Measurements from ENCODE around the gene CRYAA. TPM values are rescaled to one million over a fixed set of nuclear protein-coding genes. Genes with fewer than 3 reads are reported as not detected.

CRYAA gene
- total RNA-seq, 5 donors from 2014 or later (not counting 1 experiment from before 2014, with no cell fraction given) = not detected

DNA sequence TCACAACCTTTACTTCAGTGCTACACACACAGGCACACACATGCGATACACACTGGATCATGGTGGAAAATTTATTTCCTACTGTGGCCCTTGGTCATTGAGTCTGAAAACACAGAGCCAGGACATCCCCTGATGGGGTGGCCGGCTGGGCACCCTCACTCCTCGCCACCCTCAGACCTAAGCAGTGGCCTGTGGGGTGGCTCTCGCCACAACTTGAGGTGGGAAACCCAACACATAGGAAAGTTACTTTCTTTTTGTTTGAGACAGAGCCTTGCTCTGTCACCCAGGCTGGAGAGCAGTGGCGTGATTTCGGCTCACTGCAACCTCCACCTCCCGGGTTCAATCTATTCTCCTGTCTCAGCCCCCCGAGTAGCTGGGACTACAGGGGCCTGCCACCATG lies 19.4 kb downstream of the CRYAA start:
- Mint-ChIP-seq H3K9me3 (no peaks in the 10 kb centered on the region), H3K27ac (no peak overlapping the region), H3K27me3 (peaks cover 0 to 4% of the 10 kb centered on the region in 2 donors), H3K4me3 (no peak overlapping the region), H3K4me1 (peaks cover 4 to 18% (median 11%) of the 10 kb centered on the region in 3 donors), H3K36me3 (peaks cover 10% of the 10 kb centered on the region)
- Histone ChIP-seq H3K27ac (ENCODE audit: low read length) (no peak overlapping the region), H3K9me3 (no peaks in the 10 kb centered on the region), H3K4me3 (ENCODE audit: control insufficient read depth in 1 of 2, extremely low read depth in 1 of 2, low read length in 1 of 2) (no peak overlapping the region), H3K36me3 (ENCODE audit: control insufficient read depth in 2 of 2, extremely low read depth in 1 of 2, insufficient read depth in 1 of 2, low read length in 1 of 2) (no peaks in the 10 kb centered on the region), H3K4me1 (ENCODE audit: control insufficient read depth in 1 of 2, extremely low read depth in 1 of 2, insufficient read depth in 2 of 2, low read length in 2 of 2) (no peaks in the 10 kb centered on the region), H3K27me3 (replicated peaks in 1 of 2; ENCODE audit: control insufficient read depth in 2 of 2, extremely low read depth in 1 of 2, insufficient read depth in 2 of 2, low read length in 1 of 2) (peaks cover 0 to 12% of the 10 kb centered on the region in 2 experiments)
- peak in 1 of 35 experiments; percentile 2 for DNase-seq
- ATAC-seq (replicated peaks in 1 of 4) = no peak
- WGBS (ENCODE audit: insufficient coverage) = no CpG with 5 or more reads among the region's 8 CpGs
- ChIA-PET CTCF (interaction anchor here in 1 of 2 donors (0.6 kb wide), 1 partner anchor 1212 kb away, joined by 3 read pairs; no protein-coding TSS in a partner anchor), POLR2A (no interaction called here)

DNA sequence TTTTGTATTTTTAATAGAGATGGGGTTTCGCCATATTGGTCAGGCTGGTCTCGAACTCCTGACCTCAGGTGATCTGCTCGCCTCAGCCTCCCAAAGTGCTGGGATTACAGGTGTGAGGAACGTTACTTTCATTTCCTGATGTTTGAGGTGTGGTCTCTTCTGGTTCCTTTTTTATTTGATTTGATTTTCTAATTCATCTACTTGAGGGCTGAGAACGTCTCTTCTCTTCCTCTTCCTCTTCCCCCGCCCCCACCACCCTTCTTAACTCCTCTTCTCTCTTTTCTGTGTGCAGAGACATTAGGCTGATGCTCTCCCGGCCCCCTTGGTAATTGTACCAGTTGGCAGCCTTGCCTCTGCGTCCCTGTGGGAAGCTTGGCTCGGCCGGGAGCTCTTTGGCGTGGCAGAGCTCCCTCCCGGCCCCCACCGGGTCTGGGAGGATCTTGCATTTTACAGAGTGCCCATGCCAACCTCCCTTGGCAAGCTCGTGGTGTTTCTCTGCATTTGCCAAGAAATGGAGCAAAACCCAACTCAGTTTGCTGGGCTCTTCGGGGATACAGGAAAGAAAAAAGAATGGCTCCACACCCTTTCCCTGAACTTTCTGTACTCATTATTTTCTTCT lies 19.9 kb downstream of the CRYAA start:
- Mint-ChIP-seq H3K9me3 (no peaks in the 10 kb centered on the region), H3K4me1 (peaks cover 4 to 18% (median 11%) of the 10 kb centered on the region in 3 donors), H3K4me3 (peak overlapping the region in 1 of 3 donors; percentile 27), H3K27me3 (peaks cover 0 to 4% of the 10 kb centered on the region in 2 donors), H3K27ac (no peak overlapping the region), H3K36me3 (peaks cover 12% of the 10 kb centered on the region)
- ATAC-seq (replicated peaks in 1 of 4) = no peak
- Histone ChIP-seq H3K4me3 (ENCODE audit: control insufficient read depth in 1 of 2, extremely low read depth in 1 of 2, low read length in 1 of 2) (no peak overlapping the region), H3K9me3 (no peaks in the 10 kb centered on the region), H3K36me3 (ENCODE audit: control insufficient read depth in 2 of 2, extremely low read depth in 1 of 2, insufficient read depth in 1 of 2, low read length in 1 of 2) (no peaks in the 10 kb centered on the region), H3K27me3 (replicated peaks in 1 of 2; ENCODE audit: control insufficient read depth in 2 of 2, extremely low read depth in 1 of 2, insufficient read depth in 2 of 2, low read length in 1 of 2) (peaks cover 0 to 17% of the 10 kb centered on the region in 2 experiments), H3K4me1 (ENCODE audit: control insufficient read depth in 1 of 2, extremely low read depth in 1 of 2, insufficient read depth in 2 of 2, low read length in 2 of 2) (no peaks in the 10 kb centered on the region), H3K27ac (ENCODE audit: low read length) (no peak overlapping the region)
- WGBS (ENCODE audit: insufficient coverage) = 69% methylated on average over 9 of the region's 15 CpGs
- CTCF ChIA-PET = interaction anchor here in 1 of 2 donors (0.6 kb wide), 1 partner anchor 1211 kb away, joined by 3 read pairs; no protein-coding TSS in a partner anchor
- peak in 1 of 35 experiments; percentile 3 for DNase-seq
- POLR2A ChIA-PET = no interaction called here

DNA sequence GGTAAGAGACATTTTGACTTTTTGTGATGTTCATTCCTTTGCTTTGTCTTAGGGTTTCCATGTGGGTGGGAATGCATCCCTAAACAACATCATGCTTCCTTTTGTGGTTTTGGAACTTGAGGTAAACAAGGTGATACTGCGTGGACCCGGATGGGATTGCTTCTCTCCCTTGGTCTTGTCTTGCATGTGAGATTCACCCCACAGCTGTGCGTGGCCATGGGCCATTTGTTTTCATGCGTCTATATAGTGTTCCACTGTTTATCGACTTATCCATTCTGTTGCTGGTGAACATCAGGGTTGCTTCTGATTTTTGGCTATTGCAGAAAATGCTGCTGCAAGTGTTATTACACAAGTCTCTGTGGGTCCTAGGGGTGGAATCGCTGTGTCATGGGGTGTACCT lies 21.1 kb downstream of the CRYAA start:
- CTCF ChIA-PET = interaction anchor here in 1 of 2 donors (0.7 kb wide), 1 partner anchor 12 kb away, joined by 3 read pairs; no protein-coding TSS in a partner anchor

DNA sequence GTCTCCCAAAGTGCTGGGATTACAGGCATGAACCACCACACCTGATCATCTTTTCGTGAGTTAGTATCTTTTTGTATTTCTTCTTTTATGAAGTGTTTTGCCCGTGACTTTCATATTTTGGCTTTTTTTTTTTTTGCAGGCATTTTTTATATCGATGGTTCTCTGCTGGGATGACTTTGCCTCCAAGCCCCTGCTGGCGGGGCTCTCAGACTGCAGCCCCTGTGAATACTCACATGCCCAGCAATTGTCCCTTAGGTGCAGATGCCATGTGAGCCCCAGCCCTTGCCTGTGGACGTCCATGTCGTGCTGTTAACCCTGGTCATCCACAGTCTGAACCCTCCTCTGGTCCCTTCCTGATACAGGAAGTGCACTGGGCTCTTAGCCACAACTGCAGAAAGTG lies 21.7 kb downstream of the CRYAA start:
- Histone ChIP-seq H3K36me3 (ENCODE audit: control insufficient read depth in 2 of 2, extremely low read depth in 1 of 2, insufficient read depth in 1 of 2, low read length in 1 of 2) (no peaks in the 10 kb centered on the region), H3K27ac (ENCODE audit: low read length) (no peak overlapping the region), H3K27me3 (replicated peaks in 1 of 2; ENCODE audit: control insufficient read depth in 2 of 2, extremely low read depth in 1 of 2, insufficient read depth in 2 of 2, low read length in 1 of 2) (peaks cover 0 to 35% of the 10 kb centered on the region in 2 experiments), H3K4me1 (ENCODE audit: control insufficient read depth in 1 of 2, extremely low read depth in 1 of 2, insufficient read depth in 2 of 2, low read length in 2 of 2) (no peaks in the 10 kb centered on the region), H3K4me3 (ENCODE audit: control insufficient read depth in 1 of 2, extremely low read depth in 1 of 2, low read length in 1 of 2) (no peak overlapping the region), H3K9me3 (no peaks in the 10 kb centered on the region)
- WGBS (ENCODE audit: insufficient coverage) = 82% methylated on average over 6 of the region's 6 CpGs
- no peak for DNase-seq
- H3K27me3 Mint-ChIP-seq = peaks cover 0 to 14% of the 10 kb centered on the region in 2 donors
- CTCF ChIA-PET = interaction anchor here in 1 of 2 donors (0.7 kb wide), 1 partner anchor 12 kb away, joined by 3 read pairs; no protein-coding TSS in a partner anchor
- no peak overlapping the region for H3K27ac Mint-ChIP-seq
- H3K4me1 Mint-ChIP-seq = peaks cover 4 to 18% (median 11%) of the 10 kb centered on the region in 3 donors
- no peak for ATAC-seq (replicated peaks in 1 of 4)
- no peak overlapping the region for H3K4me3 Mint-ChIP-seq
- H3K36me3 Mint-ChIP-seq = peaks cover 12% of the 10 kb centered on the region
- POLR2A ChIA-PET = no interaction called here
- no peaks in the 10 kb centered on the region for H3K9me3 Mint-ChIP-seq

More for the DNA sequence above, 21.1 kb downstream of the CRYAA start:
- Mint-ChIP-seq H3K4me3 (no peak overlapping the region), H3K27me3 (peaks cover 0 to 10% of the 10 kb centered on the region in 2 donors), H3K4me1 (peaks cover 4 to 18% (median 11%) of the 10 kb centered on the region in 3 donors), H3K9me3 (no peaks in the 10 kb centered on the region), H3K27ac (no peak overlapping the region), H3K36me3 (peaks cover 12% of the 10 kb centered on the region)
- DNase-seq = peak in 1 of 35 experiments; percentile 2
- H3K27me3 ChIP-seq (replicated peaks in 1 of 2; ENCODE audit: control insufficient read depth in 2 of 2, extremely low read depth in 1 of 2, insufficient read depth in 2 of 2, low read length in 1 of 2) = peaks cover 0 to 29% of the 10 kb centered on the region in 2 experiments
- no peaks in the 10 kb centered on the region for H3K4me1 ChIP-seq (ENCODE audit: control insufficient read depth in 1 of 2, extremely low read depth in 1 of 2, insufficient read depth in 2 of 2, low read length in 2 of 2)
- WGBS (ENCODE audit: insufficient coverage) = 81% methylated on average over 6 of the region's 6 CpGs
- no peaks in the 10 kb centered on the region for H3K36me3 ChIP-seq (ENCODE audit: control insufficient read depth in 2 of 2, extremely low read depth in 1 of 2, insufficient read depth in 1 of 2, low read length in 1 of 2)
- POLR2A ChIA-PET = no interaction called here
- no peak overlapping the region for H3K4me3 ChIP-seq (ENCODE audit: control insufficient read depth in 1 of 2, extremely low read depth in 1 of 2, low read length in 1 of 2)
- ATAC-seq (replicated peaks in 1 of 4) = no peak
- no peak overlapping the region for H3K27ac ChIP-seq (ENCODE audit: low read length)
- H3K9me3 ChIP-seq = no peaks in the 10 kb centered on the region

DNA sequence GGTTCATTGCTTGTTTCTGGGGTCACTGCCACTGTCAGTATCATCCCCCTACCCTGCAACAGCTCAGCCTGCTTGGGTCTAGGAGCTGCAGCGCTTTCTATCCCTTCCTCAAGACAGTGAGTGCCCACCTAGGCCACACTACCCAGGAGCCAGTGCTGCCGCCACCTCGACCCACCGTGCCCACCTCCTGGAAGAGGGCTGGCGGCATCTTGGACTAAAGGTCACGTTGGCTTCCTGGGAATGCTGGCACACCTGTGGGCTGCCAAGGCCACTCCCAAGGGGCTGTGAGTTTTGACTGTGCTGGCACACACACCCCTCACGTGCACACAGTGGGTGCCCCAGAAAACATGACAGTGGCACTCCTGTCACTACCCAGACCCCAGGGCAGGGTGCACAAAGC lies 22.1 kb downstream of the CRYAA start:
- Mint-ChIP-seq H3K36me3 (peaks cover 12% of the 10 kb centered on the region), H3K4me3 (no peak overlapping the region), H3K9me3 (no peaks in the 10 kb centered on the region), H3K4me1 (peaks cover 4 to 18% (median 11%) of the 10 kb centered on the region in 3 donors), H3K27ac (no peak overlapping the region), H3K27me3 (peaks cover 0 to 15% of the 10 kb centered on the region in 2 donors)
- Histone ChIP-seq H3K27ac (ENCODE audit: low read length) (no peak overlapping the region), H3K27me3 (replicated peaks in 1 of 2; ENCODE audit: control insufficient read depth in 2 of 2, extremely low read depth in 1 of 2, insufficient read depth in 2 of 2, low read length in 1 of 2) (peaks cover 0 to 40% of the 10 kb centered on the region in 2 experiments), H3K36me3 (ENCODE audit: control insufficient read depth in 2 of 2, extremely low read depth in 1 of 2, insufficient read depth in 1 of 2, low read length in 1 of 2) (no peaks in the 10 kb centered on the region), H3K4me3 (ENCODE audit: control insufficient read depth in 1 of 2, extremely low read depth in 1 of 2, low read length in 1 of 2) (no peak overlapping the region), H3K9me3 (no peaks in the 10 kb centered on the region), H3K4me1 (ENCODE audit: control insufficient read depth in 1 of 2, extremely low read depth in 1 of 2, insufficient read depth in 2 of 2, low read length in 2 of 2) (no peaks in the 10 kb centered on the region)
- CTCF ChIA-PET = no interaction called here
- DNase-seq = peak in 2 of 35 experiments; percentile 3 to 19
- ATAC-seq (replicated peaks in 1 of 4) = no peak
- 71% methylated on average over 5 of the region's 7 CpGs for WGBS (ENCODE audit: insufficient coverage)
- POLR2A ChIA-PET = no interaction called here

DNA sequence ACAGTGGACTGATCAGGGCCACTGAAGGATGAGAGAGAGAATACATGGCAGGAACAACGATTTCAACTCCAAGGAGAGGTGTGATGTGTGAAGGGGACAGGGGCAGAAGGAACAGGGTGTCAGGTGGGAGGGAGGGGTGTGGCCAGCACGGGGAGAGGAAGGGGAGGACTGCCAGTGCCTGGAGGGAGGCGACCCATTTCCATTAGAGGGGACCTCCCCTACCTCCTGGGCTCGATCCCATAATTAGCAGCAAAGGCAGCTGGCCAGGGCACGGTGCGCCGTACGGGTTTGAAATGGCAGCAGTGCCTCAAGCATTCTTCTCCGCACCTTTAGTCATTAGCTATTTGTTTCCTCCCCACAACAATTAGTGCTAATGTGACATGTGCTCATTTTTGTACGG lies 22.7 kb downstream of the CRYAA start:
- ChIA-PET POLR2A (no interaction called here), CTCF (no interaction called here)
- WGBS (ENCODE audit: insufficient coverage) = 83% methylated on average over 3 of the region's 10 CpGs

More for the DNA sequence above, 22.7 kb downstream of the CRYAA start:
- no peak overlapping the region for H3K4me3 ChIP-seq (ENCODE audit: control insufficient read depth in 1 of 2, extremely low read depth in 1 of 2, low read length in 1 of 2)
- Mint-ChIP-seq H3K27me3 (peaks cover 0 to 15% of the 10 kb centered on the region in 2 donors), H3K4me1 (peaks cover 4 to 18% (median 11%) of the 10 kb centered on the region in 3 donors), H3K36me3 (peaks cover 12% of the 10 kb centered on the region), H3K9me3 (no peaks in the 10 kb centered on the region), H3K4me3 (no peak overlapping the region), H3K27ac (no peak overlapping the region)
- no peaks in the 10 kb centered on the region for H3K36me3 ChIP-seq (ENCODE audit: control insufficient read depth in 2 of 2, extremely low read depth in 1 of 2, insufficient read depth in 1 of 2, low read length in 1 of 2)
- ATAC-seq (replicated peaks in 1 of 4) (no peak), DNase-seq (peak in 2 of 35 experiments; percentile 4)
- H3K9me3 ChIP-seq = no peaks in the 10 kb centered on the region
- peaks cover 0 to 41% of the 10 kb centered on the region in 2 experiments for H3K27me3 ChIP-seq (replicated peaks in 1 of 2; ENCODE audit: control insufficient read depth in 2 of 2, extremely low read depth in 1 of 2, insufficient read depth in 2 of 2, low read length in 1 of 2)
- no peak overlapping the region for H3K27ac ChIP-seq (ENCODE audit: low read length)
- H3K4me1 ChIP-seq (ENCODE audit: control insufficient read depth in 1 of 2, extremely low read depth in 1 of 2, insufficient read depth in 2 of 2, low read length in 2 of 2) = no peaks in the 10 kb centered on the region

Data from T-cell (primary cell).